HCT116 (cell line): Measurements from ENCODE around the gene ITGB1BP1. TPM values are rescaled to one million over a fixed set of nuclear protein-coding genes. Genes with fewer than 3 reads are reported as not detected.

ENCODE experiments used
- ATAC-seq: fragments of 200-7000 bp; cut with Tn5 transposase; 2 replicates; pipeline ENCODE4 v1.9.1; 2020; ENCODE audit warnings: mild to moderate bottlenecking, moderate library complexity
- BruUV-seq: library from RNA; stranded (reverse); fragments of 400-500 nt; replicated peaks from 2 replicates; lab custom pipeline; 2021; lab: Mats Ljungman, UMichigan
- CTCF ChIA-PET: fragments of 300-600 bp; sonication (Branson Sonifier 250); formaldehyde crosslinking; loops from one replicate; lab custom pipeline; 2021; ENCODE audit warnings: antibody characterized with exemption; lab: Charles Lee
- POLR2A ChIA-PET: fragments of 300-600, 350-600 bp; sonication (Branson Sonifier 250); formaldehyde crosslinking; loops from one replicate; lab custom pipeline; 2021; ENCODE audit warnings: antibody characterized with exemption; lab: Charles Lee
- RAD21 ChIA-PET, 2 experiments: fragments of 300-600 bp; sonication (Branson Sonifier 250); formaldehyde crosslinking; loops; one replicate each; lab custom pipeline; 2023; ENCODE audit warnings: low total read pairs in 2 of 2; ENCODE audit not compliant: uncharacterized antibody in 2 of 2, unreplicated experiment in 2 of 2, low non-redundant PET in 1 of 2; lab: Charles Lee
- DNase-seq: peaks from one replicate; pipeline ENCODE4 v3.0.0-alpha.2; 2010; ENCODE audit warnings: low read depth, low spot score
- H2AFZ ChIP-seq: fragments of 200-600 bp; shearing (Covaris generic), sonication (generic); 2 replicates; pipeline ENCODE4 v1.6.1; 2017; ENCODE audit warnings: low read depth, mixed run types, mixed read lengths, antibody characterized with exemption, low read length; ENCODE audit not compliant: poor library complexity, severe bottlenecking
- H3K27ac ChIP-seq: 2 replicates; pipeline ENCODE4 v1.5.1; 2012; ENCODE audit warnings: low read depth, low read length
- H3K27me3 ChIP-seq: fragments of 200-600 bp; sonication (generic); 2 replicates; pipeline ENCODE4 v1.6.1; 2016; ENCODE audit warnings: mixed run types, low read length, mixed read lengths; ENCODE audit not compliant: insufficient read depth
- H3K36me3 ChIP-seq, 2 experiments: fragments of 200-500 bp in 1 of 2; fragments of 200-600 bp in 1 of 2; sonication (Bioruptor generic) in 1 of 2; sonication (generic) in 1 of 2; 2 replicates each; pipeline versions ENCODE4 v1.5.1 to v1.6.1; 2014 to 2016; ENCODE audit warnings: low read length in 2 of 2, inconsistent platforms in 1 of 2, mixed read lengths in 1 of 2, mixed run types in 1 of 2; ENCODE audit not compliant: insufficient read depth in 2 of 2, control insufficient read depth in 1 of 2
- H3K4me1 ChIP-seq, 2 experiments: fragments of 200-600 bp in 1 of 2; sonication (generic) in 1 of 2; 2 replicates each; pipeline versions ENCODE4 v1.5.1 to v1.6.1; 2012 to 2017; ENCODE audit warnings: low read length in 2 of 2, inconsistent platforms in 1 of 2, mild to moderate bottlenecking in 1 of 2, mixed read lengths in 1 of 2, mixed run types in 1 of 2, moderate library complexity in 1 of 2; ENCODE audit not compliant: insufficient read depth in 2 of 2, control insufficient read depth in 1 of 2
- H3K4me2 ChIP-seq: fragments of 200-600 bp; sonication (generic); 2 replicates; pipeline ENCODE4 v1.6.1; 2017; ENCODE audit warnings: mixed run types, low read length, mixed read lengths
- H3K4me3 ChIP-seq, 2 experiments: fragments of 200-600 bp in 1 of 2; sonication (generic) in 1 of 2; replicated peaks in 1 of 2; 2 replicates each; pipeline ENCODE4 v1.5.1; 2011 to 2016; ENCODE audit warnings: low read length in 2 of 2, control low read depth in 1 of 2, low read depth in 1 of 2, mild to moderate bottlenecking in 1 of 2, mixed read lengths in 1 of 2, mixed run types in 1 of 2
- H3K79me2 ChIP-seq: fragments of 200-600 bp; sonication (generic); 2 replicates; pipeline ENCODE4 v1.6.1; 2017; ENCODE audit warnings: mild to moderate bottlenecking, mixed run types, low read length, moderate library complexity, mixed read lengths; ENCODE audit not compliant: insufficient read depth
- H3K9ac ChIP-seq: fragments of 200-600 bp; sonication (generic); 2 replicates; pipeline ENCODE4 v1.6.1; 2016; ENCODE audit warnings: low read length, mixed read lengths
- H3K9me2 ChIP-seq: fragments of 200-600 bp; sonication (generic), shearing (Covaris generic); 2 replicates; pipeline ENCODE4 v1.6.1; 2017; ENCODE audit warnings: mixed run types, mild to moderate bottlenecking, moderate library complexity; ENCODE audit not compliant: insufficient read depth
- H3K9me3 ChIP-seq, 2 experiments: fragments of 200-500 bp in 1 of 2; fragments of 200-600 bp in 1 of 2; sonication (Bioruptor generic) in 1 of 2; sonication (generic) in 1 of 2; 2 replicates each; pipeline ENCODE4 v1.6.1; 2014 to 2017; ENCODE audit warnings: low read length in 2 of 2, mixed read lengths in 2 of 2, inconsistent platforms in 1 of 2, low read depth in 1 of 2, mild to moderate bottlenecking in 1 of 2, mixed run types in 1 of 2, moderate library complexity in 1 of 2; ENCODE audit not compliant: control insufficient read depth in 1 of 2, insufficient read depth in 1 of 2
- H4K20me1 ChIP-seq: fragments of 200-600 bp; sonication (generic), shearing (Covaris generic); 2 replicates; pipeline ENCODE4 v1.6.1; 2017; ENCODE audit warnings: mixed run types, mild to moderate bottlenecking, moderate library complexity; ENCODE audit not compliant: insufficient read depth
- CTCF ChIP-seq, 3 experiments: fragments of 200-600 bp in 1 of 3; sonication (generic) in 1 of 3; IDR thresholded peaks in 2 of 3; conservative IDR thresholded peaks in 1 of 3; 2 replicates each; pipeline ENCODE4 v1.5.1; 2012 to 2017; ENCODE audit warnings: low read depth in 2 of 3, low read length in 2 of 3, antibody characterized with exemption in 1 of 3, borderline replicate concordance in 1 of 3, control low read depth in 1 of 3, mild to moderate bottlenecking in 1 of 3, mixed read lengths in 1 of 3, mixed run types in 1 of 3, moderate library complexity in 1 of 3; ENCODE audit not compliant: insufficient read depth in 1 of 3
- EGR1 ChIP-seq: IDR thresholded peaks from 2 replicates; pipeline ENCODE4 v1.6.1; 2012; ENCODE audit warnings: low read depth
- FOSL1 ChIP-seq: IDR thresholded peaks from 2 replicates; pipeline ENCODE4 v1.6.1; 2012; ENCODE audit warnings: low read depth
- JUND ChIP-seq: IDR thresholded peaks from 2 replicates; pipeline ENCODE4 v1.6.1; 2012
- POLR2A ChIP-seq: IDR thresholded peaks from 2 replicates; pipeline ENCODE4 v1.7.0; 2011; ENCODE audit warnings: borderline replicate concordance; ENCODE audit not compliant: insufficient read depth, insufficient read length; ENCODE audit errors: extremely low read depth
- POLR2AphosphoS5 ChIP-seq: IDR thresholded peaks from 2 replicates; pipeline ENCODE4 v1.6.1; 2011; ENCODE audit warnings: mild to moderate bottlenecking, low read depth, low read length, moderate library complexity
- RAD21 ChIP-seq: IDR thresholded peaks from 2 replicates; pipeline ENCODE4 v1.6.1; 2012; ENCODE audit warnings: low read depth, mild to moderate bottlenecking
- SIN3A ChIP-seq: IDR thresholded peaks from 2 replicates; pipeline ENCODE4 v1.6.1; 2012; ENCODE audit warnings: low read depth
- SP1 ChIP-seq: IDR thresholded peaks from 2 replicates; pipeline ENCODE4 v1.6.1; 2012; ENCODE audit warnings: low read depth
- TCF7L2 ChIP-seq: IDR thresholded peaks from 2 replicates; pipeline ENCODE4 v1.7.0; 2011; ENCODE audit warnings: borderline replicate concordance, inconsistent platforms; ENCODE audit not compliant: insufficient read depth, insufficient read length; ENCODE audit errors: extremely low read depth
- YY1 ChIP-seq: IDR thresholded peaks from 2 replicates; pipeline ENCODE4 v1.6.1; 2011; ENCODE audit warnings: low read length, low read depth, moderate library complexity, mild to moderate bottlenecking; ENCODE audit not compliant: insufficient replicate concordance; ENCODE audit errors: extremely low read depth
- ZBTB33 ChIP-seq: IDR thresholded peaks from 2 replicates; pipeline ENCODE4 v1.6.1; 2011; ENCODE audit warnings: mild to moderate bottlenecking, low read length, moderate library complexity; ENCODE audit not compliant: insufficient replicate concordance; ENCODE audit errors: extremely low read depth
- ZFX ChIP-seq: fragments of 450-650 bp; IDR thresholded peaks from 2 replicates; pipeline ENCODE4 v1.6.1; 2017
- intact Hi-C: fragments of 100-400 bp; cut with micrococcal nuclease; formaldehyde crosslinking; loops from 2 replicates; pipeline ENCODE4 v1.10.0; 2022
- total RNA-seq: library from RNA; stranded (reverse); gene quantifications from one replicate; pipeline ENCODE4 v1.2.1, GENCODE V29; 2021; ENCODE audit not compliant: unreplicated experiment

ITGB1BP1 gene
- total RNA-seq, 1 experiment from 2014 or later = 86.9 TPM

GRCh38 chr2:9390151-9390850 is 33.0 kb downstream of the ITGB1BP1 start:
- H3K9me2 ChIP-seq = no peaks in the 10 kb centered on the region
- POLR2A ChIA-PET = no interaction called here
- H2AFZ ChIP-seq = no peak overlapping the region
- H3K9ac ChIP-seq = no peak overlapping the region
- TF ChIP-seq ZFX (no peak), YY1 (no peak), TCF7L2 (no peak), CTCF (IDR thresholded peaks at IDR 0.05 in 2 of 3, conservative IDR thresholded peaks at IDR 0.05 in 1 of 3; ENCODE audit: borderline replicate concordance in 1 of 3, insufficient read depth in 1 of 3, low read depth in 2 of 3, low read length in 2 of 3) (no peak), SP1 (no peak), EGR1 (no peak), ZBTB33 (no peak), FOSL1 (no peak), POLR2AphosphoS5 (no peak), POLR2A (no peak), SIN3A (no peak), JUND (no peak), RAD21 (no peak)
- H3K36me3 ChIP-seq = peaks cover 0 to 4% of the 10 kb centered on the region in 2 experiments; a peak in 1 of 4 replicates
- no peaks in the 10 kb centered on the region for H4K20me1 ChIP-seq
- intact Hi-C loops = no loop called here
- H3K9me3 ChIP-seq = no peaks in the 10 kb centered on the region
- RAD21 ChIA-PET = no interaction called here
- no peak overlapping the region for H3K27ac ChIP-seq
- H3K4me1 ChIP-seq = peaks cover 20 to 28% of the 10 kb centered on the region in 2 experiments
- no peak overlapping the region for H3K4me2 ChIP-seq
- no peaks in the 10 kb centered on the region for H3K79me2 ChIP-seq
- no peak for DNase-seq
- CTCF ChIA-PET = no interaction called here
- no peak overlapping the region for H3K4me3 ChIP-seq
- no peak for ATAC-seq
- no peaks in the 10 kb centered on the region for H3K27me3 ChIP-seq
- BruUV-seq = no TSS peak
